Measurements from ENCODE around the gene CACTIN.
"Not testable (repeated sequence)": the region's sequence is repeated elsewhere in the genome, so short reads cannot be mapped to it uniquely, and the experiment has no call there.

Gene CACTIN
- total RNA-seq, result 41.8 to 57.4 (median 47.3) reads per million in 4 donors

- DNase-seq, result peak; percentile 96 to 99 (median 98)
Measured at GRCh38 chr19:3626473-3627350, at the start of gene CACTIN. Gene CACTIN, minus strand, starts transcription at chr19:3626790. Its CDS starts 28 bp downstream, at chr19:3626762.

DNA sequence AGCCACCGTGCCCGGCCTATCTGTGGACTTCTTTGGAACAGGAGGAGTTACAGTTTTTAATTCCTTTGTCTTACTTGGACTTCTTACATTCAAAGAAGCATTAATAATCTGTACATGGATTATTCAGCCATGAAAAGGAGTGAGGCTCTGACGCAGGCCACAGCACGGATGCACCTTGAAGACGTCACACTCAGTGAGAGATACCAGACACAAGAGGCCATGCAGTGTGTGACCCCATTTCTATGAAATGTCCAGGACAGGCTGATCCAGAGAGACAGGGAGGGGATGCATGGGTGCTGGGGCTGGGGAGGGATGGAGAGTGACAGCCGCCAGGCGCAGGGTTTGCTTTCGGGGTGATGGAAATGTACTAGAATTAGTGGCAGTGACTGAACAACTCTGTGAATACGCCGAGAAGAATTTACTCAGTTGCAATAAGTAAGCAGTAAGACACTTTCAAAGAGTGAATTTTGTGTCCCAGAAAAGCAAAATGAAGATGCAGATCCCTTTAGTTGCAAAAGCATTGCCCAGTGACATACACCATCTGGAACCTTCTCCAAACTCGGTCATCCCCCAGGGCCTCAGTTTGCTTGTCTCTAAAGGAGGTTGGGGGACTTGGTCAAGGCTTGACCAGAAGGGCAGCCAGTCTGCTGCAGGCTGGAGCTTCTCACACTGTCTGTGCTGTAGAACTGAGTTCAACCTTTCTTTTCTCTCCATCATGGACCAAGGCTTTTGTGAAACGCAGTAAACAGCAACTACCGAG is 48.4 kb upstream of the CACTIN start:
- DNase-seq, result no peak

- no peak for DNase-seq
Measured at GRCh38 chr19:3673506-3674439, 47.2 kb upstream of the CACTIN start.

GRCh38 chr19:3672993-3673392 is 46.4 kb upstream of the CACTIN start:
- no peak for DNase-seq

DNA sequence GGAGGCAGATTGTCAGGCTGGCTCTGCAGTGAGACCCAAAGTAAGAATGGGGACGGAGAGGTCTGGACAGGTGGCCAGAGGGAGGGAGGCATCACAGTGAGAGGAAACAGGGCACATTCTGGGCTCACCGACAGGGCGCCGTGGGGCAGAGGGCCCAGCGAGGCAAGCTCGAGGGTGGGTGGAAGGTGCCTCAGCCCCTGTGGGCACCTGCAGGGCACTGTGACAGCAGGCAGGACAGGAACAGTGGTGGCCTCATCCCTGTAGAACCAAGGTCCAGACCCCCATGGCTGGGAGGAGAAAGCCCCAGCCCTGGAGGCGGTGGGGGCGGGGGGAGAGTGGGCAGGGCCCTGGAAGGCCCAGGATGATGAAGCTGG is 46.0 kb upstream of the CACTIN start:
- no peak for DNase-seq

- peak in 1 of 5 donors; percentile 12 for DNase-seq
Measured at GRCh38 chr19:3671680-3672574, 45.3 kb upstream of the CACTIN start.

DNA sequence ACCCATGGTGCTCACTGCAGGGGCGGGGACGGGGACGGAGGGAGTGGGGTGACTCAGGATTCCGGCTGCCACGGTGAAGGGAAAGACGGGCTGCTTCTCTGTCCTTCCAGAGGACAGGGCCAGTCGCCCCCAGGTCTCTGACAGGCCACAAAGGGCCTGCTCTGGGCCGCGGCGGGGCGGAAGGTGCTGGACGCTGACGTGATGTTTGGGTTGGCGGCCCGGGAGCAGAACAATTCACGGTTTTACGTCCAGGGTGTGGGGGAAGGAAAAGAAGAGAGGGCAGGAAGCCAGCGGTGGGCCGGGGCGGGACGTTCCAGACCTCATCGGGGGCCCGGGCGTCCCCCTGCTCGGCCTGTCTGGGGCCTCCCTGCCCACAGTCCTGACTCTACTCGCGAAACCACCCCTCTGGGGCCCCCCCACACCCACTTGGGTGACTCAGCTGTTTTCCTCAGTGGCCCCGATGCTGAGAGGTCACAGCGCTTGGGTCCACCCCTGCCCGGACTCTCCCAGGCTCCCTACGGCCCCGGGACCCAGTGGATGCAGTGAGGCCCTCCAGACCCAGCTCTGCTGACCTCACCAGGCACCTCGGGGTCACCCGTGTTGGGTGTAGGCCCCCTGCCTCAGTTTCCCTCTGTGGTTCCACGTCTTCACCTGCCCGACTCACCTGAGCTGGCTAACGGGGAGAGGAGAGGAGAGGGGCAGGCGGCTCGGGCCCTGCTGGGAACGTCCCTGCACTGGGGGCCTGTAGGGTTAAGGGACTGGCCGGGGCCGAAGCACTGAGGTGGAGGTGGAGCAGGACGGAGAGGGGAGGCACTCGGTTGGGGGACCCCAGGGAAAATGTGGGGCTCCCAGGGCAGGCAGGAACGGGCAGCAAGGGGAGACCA is 44.4 kb upstream of the CACTIN start:
- DNase-seq, result no peak

DNA sequence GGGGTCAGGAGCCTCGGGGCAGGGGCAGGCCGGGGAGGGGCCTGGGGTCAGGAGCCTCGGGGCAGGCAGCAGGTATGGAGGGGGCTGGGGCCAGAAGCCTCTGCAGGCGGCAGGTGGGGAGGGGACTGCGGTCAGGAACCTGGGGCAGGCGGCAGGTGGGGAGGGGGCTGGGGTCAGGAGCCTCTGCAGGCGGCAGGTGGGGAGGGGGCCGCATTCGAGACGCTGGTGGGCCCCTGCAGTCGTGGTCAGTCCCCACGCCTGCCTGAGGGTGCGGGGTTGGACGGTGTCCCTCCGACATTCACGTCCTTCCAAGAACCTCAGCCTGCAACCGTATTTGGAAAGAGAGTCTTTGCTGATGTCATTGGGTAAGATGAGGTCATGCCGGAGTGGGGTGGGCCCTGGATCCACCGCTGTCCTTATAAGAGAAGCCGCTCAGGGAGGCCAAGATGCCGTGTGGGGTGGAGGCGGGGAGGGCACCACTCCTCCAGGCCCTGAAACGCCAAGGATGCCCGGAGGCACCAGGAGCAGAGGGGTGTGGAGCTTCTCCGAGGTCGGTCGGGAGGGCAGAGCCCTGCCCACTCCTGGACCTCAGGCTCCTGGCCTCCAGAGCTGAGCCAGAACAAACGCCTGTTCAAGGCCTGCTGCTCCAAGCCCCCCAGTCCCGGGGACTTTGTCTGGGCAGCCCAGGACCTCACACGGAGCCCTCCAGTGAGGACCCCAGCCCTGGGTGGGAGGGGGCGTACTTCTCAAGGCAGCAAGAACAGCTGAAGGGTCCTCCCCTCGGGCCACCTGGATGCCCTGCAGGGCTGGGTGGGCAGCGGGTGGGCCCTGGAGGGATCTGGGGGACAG is 43.6 kb upstream of the CACTIN start:
- no peak for DNase-seq

GRCh38 chr19:3669082-3669946 is 42.7 kb upstream of the CACTIN start:
- no peak for DNase-seq

- no peak for DNase-seq
Measured at GRCh38 chr19:3668331-3669081, 41.9 kb upstream of the CACTIN start.

GRCh38 chr19:3667766-3668165 is 41.2 kb upstream of the CACTIN start:
- no peak for DNase-seq

GRCh38 chr19:3667037-3667638 is 40.5 kb upstream of the CACTIN start:
- no peak for DNase-seq

- not testable (repeated sequence) for DNase-seq
Measured at GRCh38 chr19:3666545-3666856, 39.9 kb upstream of the CACTIN start.

GRCh38 chr19:3665681-3666544 is 39.3 kb upstream of the CACTIN start:
- DNase-seq, result peak; percentile 48 to 77 (median 65)

GRCh38 chr19:3664879-3665642 is 38.5 kb upstream of the CACTIN start:
- DNase-seq, result no peak

DNA sequence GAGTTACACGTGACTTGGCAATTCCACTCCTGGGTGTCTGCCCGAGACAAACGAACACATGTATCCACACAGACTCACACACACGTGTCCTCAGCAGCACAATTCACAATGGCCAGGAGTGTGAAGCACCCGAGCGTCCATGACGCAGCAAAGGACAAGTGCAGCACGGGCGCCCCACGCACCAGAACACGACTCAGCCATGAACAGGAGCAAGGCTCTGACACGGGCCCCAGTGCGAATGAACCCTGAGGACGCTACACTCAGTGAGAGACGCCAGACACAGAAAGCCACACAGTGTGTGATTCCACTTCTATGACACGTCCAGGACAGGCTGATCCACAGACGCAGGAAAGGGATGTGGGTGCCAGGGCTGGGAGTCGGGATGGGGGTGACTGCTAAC is 37.2 kb upstream of the CACTIN start:
- no peak for DNase-seq

Data from T-helper 1 cell (primary cell).